Measurements from ENCODE around the gene KCNIP4. TPM values are rescaled to one million over a fixed set of nuclear protein-coding genes. Genes with fewer than 3 reads are reported as not detected.
A peak's percentile ranks its signal among the peaks of the same experiment; 100 is the strongest.

The KCNIP4 gene
- total and polyA plus RNA-seq, 9 of the 15 experiments (the other 6 are each of a cell fraction or from before 2014, with no cell fraction given) = 0.25 to 0.41 TPM; not detected in 7

- 0% methylated on average over 4 of the region's 4 CpGs for WGBS (ENCODE audit: insufficient coverage, low coverage, missing lambda C conversion rate)
- intact Hi-C loops (cut with micrococcal nuclease) = no loop called here
- H3K4me2 ChIP-seq (ENCODE audit: insufficient read depth, low read length) = no peak overlapping the region
- no peak overlapping the region for H3K9ac ChIP-seq (ENCODE audit: insufficient read depth in 1 of 2, low read depth in 2 of 2, low read length in 2 of 2)
- H3K27me3 ChIP-seq (ENCODE audit: control insufficient read depth in 2 of 2, insufficient read depth in 2 of 2, low read length in 2 of 2) = no peaks in the 10 kb centered on the region
- no peak for FAIRE-seq
- no peaks in the 10 kb centered on the region for H3K9me1 ChIP-seq (ENCODE audit: control insufficient read depth, insufficient read depth, low read length)
- BruUV-seq (replicated peaks) = no TSS peak
- H3K4me1 ChIP-seq (replicated peaks in 1 of 2; ENCODE audit: control insufficient read depth in 2 of 2, insufficient read depth in 2 of 2, low read length in 2 of 2) = no peaks in the 10 kb centered on the region
- no peak for DNase-seq (ENCODE audit: extremely low read depth in 1 of 4, low spot score in 3 of 4)
- H3K79me2 ChIP-seq (ENCODE audit: control insufficient read depth, insufficient read depth, low read length) = no peaks in the 10 kb centered on the region
- ChIA-PET CTCF (ENCODE audit: low intra/inter-chr PET ratio) (no interaction called here), POLR2A (no interaction called here)
- H3K4me3 ChIP-seq = no peak overlapping the region
- H3K27ac ChIP-seq (ENCODE audit: extremely low read depth, low read depth, low read length) = no peak overlapping the region
- no peaks in the 10 kb centered on the region for H4K20me1 ChIP-seq (replicated peaks; ENCODE audit: control insufficient read depth, insufficient read depth, low read length)
- H3K36me3 ChIP-seq (ENCODE audit: control insufficient read depth, insufficient read depth, low read length) = no peaks in the 10 kb centered on the region
- no peaks in the 10 kb centered on the region for H3K9me3 ChIP-seq (replicated peaks; ENCODE audit: control insufficient read depth, insufficient read depth, low read depth, low read length)
- TF ChIP-seq RAD21 (CRISPR knock-in tag; conservative IDR thresholded peaks at IDR 0.05 in 1 of 2, IDR thresholded peaks at IDR 0.05 in 1 of 2) (0 out of 4 replicates have a peak, but pooled peaks of 1 of the 2 experiments have one; percentile 2), COPS2 (conservative IDR thresholded peaks at IDR 0.05) (no peak)
- in situ Hi-C loops (cut with MboI) = no loop called here
- no peak for ATAC-seq
- H2AFZ ChIP-seq (ENCODE audit: low read depth, low read length) = no peak overlapping the region
These were observed 441.1 kb downstream of the KCNIP4 start for GRCh38 chr4:21507439-21507838.

DNA sequence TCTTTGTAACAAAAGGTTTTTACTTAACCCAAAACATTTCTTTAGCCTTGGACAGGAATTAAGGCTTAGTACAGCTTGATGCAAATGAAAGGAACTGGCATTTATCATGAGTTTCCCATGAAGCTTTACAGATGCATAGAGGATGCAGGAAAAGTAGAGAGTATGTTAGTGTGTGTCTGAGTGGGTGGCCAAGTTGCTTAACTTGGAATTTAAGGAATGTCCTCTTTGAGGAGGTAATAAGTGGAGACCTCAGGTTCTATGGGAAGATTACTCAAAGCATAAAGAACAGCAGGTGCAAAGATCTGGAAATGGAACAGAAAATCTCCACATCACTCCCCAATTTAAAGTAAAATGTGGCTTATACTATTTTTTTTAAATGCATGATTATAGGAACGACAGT is 457.9 kb downstream of the KCNIP4 start:
- intact Hi-C loops (cut with micrococcal nuclease) (no loop called here), in situ Hi-C loops (cut with MboI) (no loop called here)
- Histone ChIP-seq H3K9me1 (ENCODE audit: control insufficient read depth, insufficient read depth, low read length) (no peaks in the 10 kb centered on the region), H3K4me1 (replicated peaks in 1 of 2; ENCODE audit: control insufficient read depth in 2 of 2, insufficient read depth in 2 of 2, low read length in 2 of 2) (no peaks in the 10 kb centered on the region), H3K36me3 (ENCODE audit: control insufficient read depth, insufficient read depth, low read length) (no peaks in the 10 kb centered on the region), H2AFZ (ENCODE audit: low read depth, low read length) (no peak overlapping the region), H3K4me3 (no peak overlapping the region), H3K9ac (ENCODE audit: insufficient read depth in 1 of 2, low read depth in 2 of 2, low read length in 2 of 2) (no peak overlapping the region), H3K79me2 (ENCODE audit: control insufficient read depth, insufficient read depth, low read length) (no peaks in the 10 kb centered on the region), H4K20me1 (replicated peaks; ENCODE audit: control insufficient read depth, insufficient read depth, low read length) (no peaks in the 10 kb centered on the region), H3K9me3 (replicated peaks; ENCODE audit: control insufficient read depth, insufficient read depth, low read depth, low read length) (no peaks in the 10 kb centered on the region), H3K27ac (ENCODE audit: extremely low read depth, low read depth, low read length) (no peak overlapping the region), H3K27me3 (ENCODE audit: control insufficient read depth in 2 of 2, insufficient read depth in 2 of 2, low read length in 2 of 2) (no peaks in the 10 kb centered on the region), H3K4me2 (ENCODE audit: insufficient read depth, low read length) (no peak overlapping the region)
- ATAC-seq (no peak), DNase-seq (ENCODE audit: extremely low read depth in 1 of 4, low spot score in 3 of 4) (no peak), FAIRE-seq (no peak)
- WGBS (ENCODE audit: insufficient coverage, low coverage, missing lambda C conversion rate) = 0% methylated on average over 1 of the region's 1 CpG
- ChIA-PET CTCF (ENCODE audit: low intra/inter-chr PET ratio) (no interaction called here), POLR2A (no interaction called here)
- BruUV-seq (replicated peaks) = no TSS peak
- TF ChIP-seq, protein P1, sequence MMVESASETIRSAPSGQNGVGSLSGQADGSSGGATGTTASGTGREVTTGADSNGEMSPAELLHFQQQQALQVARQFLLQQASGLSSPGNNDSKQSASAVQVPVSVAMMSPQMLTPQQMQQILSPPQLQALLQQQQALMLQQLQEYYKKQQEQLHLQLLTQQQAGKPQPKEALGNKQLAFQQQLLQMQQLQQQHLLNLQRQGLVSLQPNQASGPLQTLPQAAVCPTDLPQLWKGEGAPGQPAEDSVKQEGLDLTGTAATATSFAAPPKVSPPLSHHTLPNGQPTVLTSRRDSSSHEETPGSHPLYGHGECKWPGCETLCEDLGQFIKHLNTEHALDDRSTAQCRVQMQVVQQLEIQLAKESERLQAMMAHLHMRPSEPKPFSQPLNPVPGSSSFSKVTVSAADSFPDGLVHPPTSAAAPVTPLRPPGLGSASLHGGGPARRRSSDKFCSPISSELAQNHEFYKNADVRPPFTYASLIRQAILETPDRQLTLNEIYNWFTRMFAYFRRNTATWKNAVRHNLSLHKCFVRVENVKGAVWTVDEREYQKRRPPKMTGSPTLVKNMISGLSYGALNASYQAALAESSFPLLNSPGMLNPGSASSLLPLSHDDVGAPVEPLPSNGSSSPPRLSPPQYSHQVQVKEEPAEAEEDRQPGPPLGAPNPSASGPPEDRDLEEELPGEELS (CRISPR knock-in tag; IDR thresholded peaks at IDR 0.05; ENCODE audit: borderline replicate concordance) = no peak
- TF ChIP-seq, protein P2, sequence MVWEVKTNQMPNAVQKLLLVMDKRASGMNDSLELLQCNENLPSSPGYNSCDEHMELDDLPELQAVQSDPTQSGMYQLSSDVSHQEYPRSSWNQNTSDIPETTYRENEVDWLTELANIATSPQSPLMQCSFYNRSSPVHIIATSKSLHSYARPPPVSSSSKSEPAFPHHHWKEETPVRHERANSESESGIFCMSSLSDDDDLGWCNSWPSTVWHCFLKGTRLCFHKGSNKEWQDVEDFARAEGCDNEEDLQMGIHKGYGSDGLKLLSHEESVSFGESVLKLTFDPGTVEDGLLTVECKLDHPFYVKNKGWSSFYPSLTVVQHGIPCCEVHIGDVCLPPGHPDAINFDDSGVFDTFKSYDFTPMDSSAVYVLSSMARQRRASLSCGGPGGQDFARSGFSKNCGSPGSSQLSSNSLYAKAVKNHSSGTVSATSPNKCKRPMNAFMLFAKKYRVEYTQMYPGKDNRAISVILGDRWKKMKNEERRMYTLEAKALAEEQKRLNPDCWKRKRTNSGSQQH (CRISPR knock-in tag; IDR thresholded peaks at IDR 0.05) = no peak
- TF ChIP-seq NEUROD1 (IDR thresholded peaks at IDR 0.05; ENCODE audit: borderline replicate concordance, low read depth, low read length, partially characterized antibody) (no peak), ZNF79 (CRISPR knock-in tag; IDR thresholded peaks at IDR 0.05; ENCODE audit: low read depth) (no peak), ZZZ3 (IDR thresholded peaks at IDR 0.05) (no peak), DIDO1 (tag; IDR thresholded peaks at IDR 0.05; ENCODE audit: low read depth) (no peak), SMC3 (conservative IDR thresholded peaks at IDR 0.05; ENCODE audit: insufficient read depth, low read depth, low read length) (no peak)
